K562 (cell line): ENCODE measurements around the gene B9D2. TPM values are rescaled to one million over a fixed set of nuclear protein-coding genes. Genes with fewer than 3 reads are reported as not detected.

Experiments used
- ATAC-seq: fragments of 200-7000 bp; cut with Tn5 transposase; 3 replicates; pipeline ENCODE4 v1.9.1; 2020; ENCODE audit warnings: moderate library complexity
- BruUV-seq: library from RNA; stranded (reverse); fragments of 400-500 nt; replicated peaks from 2 replicates; lab custom pipeline; 2021; lab: Mats Ljungman, UMichigan
- CTCF ChIA-PET: fragments of 300-600 bp; formaldehyde crosslinking; extraction: SDS; loops from one replicate; lab custom pipeline; 2021; ENCODE audit warnings: low intra/inter-chr PET ratio; lab: Yijun Ruan, JAX
- POLR2A ChIA-PET: fragments of 300-600, 350-650 bp; sonication (Branson Sonifier 250); formaldehyde crosslinking; extraction: SDS; loops from one replicate; lab custom pipeline; 2021; ENCODE audit warnings: antibody characterized with exemption, inconsistent platforms; lab: Yijun Ruan, JAX
- DNase-seq, 4 experiments: peaks; one replicate each; pipeline versions ENCODE4 v3.0.0 to v3.0.0-alpha.2; 2011 to 2018; ENCODE audit warnings: low spot score in 3 of 4, mixed read lengths in 3 of 4; ENCODE audit errors: extremely low read depth in 1 of 4
- FAIRE-seq: peaks from 2 replicates; lab custom pipeline; 2011; peaks lifted over from hg19 to GRCh38; lab: Jason Lieb, UNC
- H2AFZ ChIP-seq: 2 replicates; pipeline ENCODE4 v1.6.0; 2011; ENCODE audit warnings: low read depth, low read length, control low read depth, inconsistent platforms
- H3K27ac ChIP-seq: fragments of 200-600 bp; 3 replicates; pipeline ENCODE4 v1.8.0; 2011; ENCODE audit warnings: low read depth, mild to moderate bottlenecking, control low read depth, inconsistent platforms, low read length, moderate library complexity, mixed read lengths; ENCODE audit errors: extremely low read depth
- H3K27me3 ChIP-seq, 2 experiments: fragments of 300-600 bp in 1 of 2; 2 replicates in 1 of 2; 3 replicates in 1 of 2; pipeline versions ENCODE4 v1.6.0 to v1.8.0; 2011; ENCODE audit warnings: inconsistent platforms in 2 of 2, low read length in 2 of 2, mild to moderate bottlenecking in 1 of 2, mixed read lengths in 1 of 2, moderate library complexity in 1 of 2; ENCODE audit not compliant: control insufficient read depth in 2 of 2, insufficient read depth in 2 of 2
- H3K36me3 ChIP-seq: fragments of 300-600 bp; 3 replicates; pipeline ENCODE4 v1.8.0; 2011; ENCODE audit warnings: mild to moderate bottlenecking, low read length, inconsistent platforms; ENCODE audit not compliant: control insufficient read depth, insufficient read depth
- H3K4me1 ChIP-seq, 2 experiments: fragments of 200-600 bp in 1 of 2; replicated peaks in 1 of 2; 2 replicates in 1 of 2; 3 replicates in 1 of 2; pipeline versions ENCODE4 v1.5.1 to v1.8.0; 2011; ENCODE audit warnings: inconsistent platforms in 2 of 2, low read length in 2 of 2, mild to moderate bottlenecking in 1 of 2, mixed read lengths in 1 of 2, moderate library complexity in 1 of 2; ENCODE audit not compliant: control insufficient read depth in 2 of 2, insufficient read depth in 2 of 2
- H3K4me2 ChIP-seq: 2 replicates; pipeline ENCODE4 v1.6.1; 2011; ENCODE audit warnings: low read length, control low read depth, inconsistent platforms, mixed read lengths; ENCODE audit not compliant: insufficient read depth
- H3K4me3 ChIP-seq: fragments of 200-600 bp; sonication (generic), shearing (Covaris generic); 2 replicates; pipeline ENCODE4 v1.5.1; 2016; ENCODE audit warnings: control low read depth, inconsistent platforms
- H3K79me2 ChIP-seq: fragments of 200-600 bp; 3 replicates; pipeline ENCODE4 v1.8.0; 2011; ENCODE audit warnings: low read length, inconsistent platforms; ENCODE audit not compliant: control insufficient read depth, insufficient read depth
- H3K9ac ChIP-seq, 2 experiments: 2 replicates each; pipeline versions ENCODE4 v1.6.0 to v1.6.1; 2011; ENCODE audit warnings: low read depth in 2 of 2, low read length in 2 of 2, control low read depth in 1 of 2, inconsistent platforms in 1 of 2, mild to moderate bottlenecking in 1 of 2, mixed read lengths in 1 of 2; ENCODE audit not compliant: insufficient read depth in 1 of 2
- H3K9me1 ChIP-seq: one replicate; pipeline ENCODE4 v1.6.0; 2011; ENCODE audit warnings: inconsistent platforms, mild to moderate bottlenecking, low read length, moderate library complexity; ENCODE audit not compliant: control insufficient read depth, insufficient read depth
- H3K9me3 ChIP-seq: replicated peaks from 2 replicates; pipeline ENCODE4 v1.5.1; 2011; ENCODE audit warnings: low read depth, low read length, inconsistent platforms; ENCODE audit not compliant: control insufficient read depth, insufficient read depth
- H4K20me1 ChIP-seq: replicated peaks from 2 replicates; pipeline ENCODE4 v1.6.1; 2011; ENCODE audit warnings: low read length, inconsistent platforms, mixed read lengths; ENCODE audit not compliant: control insufficient read depth, insufficient read depth
- ARNT ChIP-seq, 2 experiments: fragments of 450-650 bp; IDR thresholded peaks; 2 replicates each; pipeline ENCODE4 v1.6.1; 2016; ENCODE audit warnings: mild to moderate bottlenecking in 1 of 2
- C11orf30 ChIP-seq: fragments of 450-650 bp; IDR thresholded peaks from 2 replicates; pipeline ENCODE4 v1.6.1; 2016; ENCODE audit warnings: low read depth, mild to moderate bottlenecking
- CBX5 ChIP-seq: IDR thresholded peaks from 2 replicates; pipeline ENCODE4 v1.6.1; 2014; ENCODE audit warnings: low read depth, borderline replicate concordance
- CREB3 ChIP-seq: fragments of 450-650 bp; conservative IDR thresholded peaks from 2 replicates; pipeline ENCODE4 v1.6.1; 2016; ENCODE audit warnings: missing genetic modification characterization, low read depth, mild to moderate bottlenecking, missing compliant biosample characterization, moderate library complexity
- CXXC5 ChIP-seq: fragments of 250-450 bp; sonication (Bioruptor Pico); IDR thresholded peaks from 2 replicates; pipeline ENCODE4 v1.8.0; 2022; ENCODE audit warnings: inconsistent platforms, mild to moderate bottlenecking, moderate library complexity
- EP300 ChIP-seq: IDR thresholded peaks from 2 replicates; pipeline ENCODE4 v1.6.1; 2012; ENCODE audit warnings: low read length, improper control_type of control experiment
- EP400 ChIP-seq: fragments of 450-650 bp; IDR thresholded peaks from 2 replicates; pipeline ENCODE4 v1.6.1; 2017; ENCODE audit warnings: antibody characterized with exemption, mild to moderate bottlenecking, moderate library complexity
- KAT2B ChIP-seq: IDR thresholded peaks from one replicate; pipeline ENCODE4 v1.6.1; 2012; ENCODE audit warnings: low read depth, mild to moderate bottlenecking, control low read depth, inconsistent platforms, low read length, moderate library complexity
- MEF2D ChIP-seq: conservative IDR thresholded peaks from 2 replicates; pipeline ENCODE4 v1.6.1; 2016; ENCODE audit warnings: low read depth, missing genetic modification characterization, missing compliant biosample characterization
- TAL1 ChIP-seq: fragments of 450-650 bp; IDR thresholded peaks from 2 replicates; pipeline ENCODE4 v1.6.1; 2016; ENCODE audit warnings: mild to moderate bottlenecking
- ZEB2 ChIP-seq: fragments of 450-650 bp; IDR thresholded peaks from 2 replicates; pipeline ENCODE4 v1.6.1; 2016
- ZKSCAN1 ChIP-seq: fragments of 150-350 bp; IDR thresholded peaks from 2 replicates; pipeline ENCODE4 v1.6.1; 2016; ENCODE audit warnings: low read depth, low read length
- ZNF316 ChIP-seq: fragments of 450-650 bp; IDR thresholded peaks from 2 replicates; pipeline ENCODE4 v1.6.1; 2016
- ZNF639 ChIP-seq, 2 experiments: fragments of 200-800 bp in 1 of 2; sonication (Bioruptor generic) in 1 of 2; sonication (generic) in 1 of 2; formaldehyde crosslinking in 1 of 2; IDR thresholded peaks in 1 of 2; conservative IDR thresholded peaks in 1 of 2; 2 replicates each; pipeline versions ENCODE4 v1.5.0 to v1.6.1; 2016 to 2020; ENCODE audit warnings: missing compliant biosample characterization in 1 of 2, missing genetic modification characterization in 1 of 2, missing genetic modification reagents in 1 of 2
- WGBS: fragments of 100-300 bp; shearing (Covaris generic); methylation state at CpG from one replicate; pipeline ENCODE4 v1.1.6; 2016; ENCODE audit warnings: low coverage, mixed read lengths; ENCODE audit not compliant: insufficient coverage; ENCODE audit errors: missing lambda C conversion rate; 5-methylcytosine and 5-hydroxymethylcytosine counted together
- in situ Hi-C: fragments of 300-500 bp; cut with MboI; formaldehyde crosslinking; loops from 4 replicates; pipeline ENCODE4 v1.15.0; 2018; ENCODE audit warnings: inconsistent platforms, mixed read lengths
- intact Hi-C: fragments of 100-400 bp; cut with micrococcal nuclease; formaldehyde crosslinking; loops from 2 replicates; pipeline ENCODE4 v1.14.2; 2022
- polyA plus RNA-seq, 8 experiments: library from polyadenylated mRNA; depleted of rRNA in 4 of 8; stranded (reverse) in 5 of 8; unstranded in 3 of 8; fragments of >200 nt; fragmentation: Nextera tagmentation in 2 of 8; fragmentation: Illumina TruSeq in 1 of 8; extraction: Ambion mirVana in 2 of 8; extraction: Trizol in 1 of 8; gene quantifications; 2 replicates each; pipeline versions ENCODE4 v1.2.1 to v1.2.3, GENCODE V29; 2011 to 2014; ENCODE audit warnings: inconsistent platforms in 1 of 8, missing spikeins in 1 of 8
- total RNA-seq, 7 experiments: library from RNA; depleted of rRNA in 6 of 7; stranded (reverse); fragments of >200 nt in 6 of 7; fragmentation: Illumina TruSeq in 2 of 7; extraction: Trizol in 2 of 7; gene quantifications; 2 replicates each; pipeline versions ENCODE4 v1.2.1 to v1.2.3, GENCODE V29; 2011 to 2021; ENCODE audit warnings: low replicate concordance in 1 of 7

Gene B9D2
- total and polyA plus RNA-seq, 9 of the 15 experiments (the other 6 are each of a cell fraction or from before 2014, with no cell fraction given): 0.83 to 6.9 (median 2.8) TPM

DNA sequence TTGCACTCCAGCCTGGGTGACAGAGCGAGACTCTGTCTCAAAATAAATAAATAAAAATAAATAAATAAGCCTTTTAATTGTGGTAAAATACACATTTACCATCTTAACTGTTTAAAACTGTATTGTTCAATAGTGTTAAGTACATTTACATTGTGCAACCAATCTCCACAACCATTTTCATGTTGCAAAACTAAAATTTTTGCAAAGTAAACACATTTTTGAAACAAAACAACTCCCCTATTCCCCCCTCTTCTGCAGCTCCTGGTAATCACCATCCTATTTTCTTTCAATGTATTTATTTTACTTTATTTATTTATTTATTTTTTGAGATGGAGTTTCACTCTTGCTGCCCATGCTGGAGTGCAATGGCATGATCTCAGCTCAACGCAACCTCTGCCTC lies 5.8 kb upstream of the B9D2 start:
- in situ Hi-C loops: no loop called here
- WGBS: 95% methylated on average over 2 of the region's 2 CpGs

DNA sequence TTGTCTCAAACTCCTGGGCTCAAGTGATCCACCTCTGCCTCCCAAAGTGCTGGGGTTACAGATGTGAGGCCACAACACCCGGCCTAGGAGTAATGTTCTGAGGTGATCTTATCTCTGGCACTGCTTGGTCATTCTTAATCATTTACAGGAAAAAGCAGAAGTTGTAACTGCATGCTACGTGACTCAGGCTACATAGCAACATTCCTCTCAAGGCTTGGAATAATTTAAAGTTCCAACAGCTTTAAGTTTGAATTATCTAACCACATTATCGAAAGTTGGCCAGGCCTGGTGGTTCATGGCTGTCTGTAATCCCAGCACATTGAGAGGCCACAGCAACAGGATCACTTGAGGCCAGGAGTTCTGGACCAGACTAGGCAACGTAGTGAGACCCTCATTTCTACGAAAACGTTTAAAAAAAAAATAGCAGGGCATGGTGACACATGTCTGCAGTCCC lies 3.9 kb upstream of the B9D2 start:
- Histone ChIP-seq H3K27me3 (no peaks in the 10 kb centered on the region), H3K79me2 (peaks cover 47% of the 10 kb centered on the region), H3K4me2 (peak overlapping the region; percentile 53), H3K4me1 (peaks cover 27 to 50% of the 10 kb centered on the region in 2 experiments), H3K27ac (peak overlapping the region; percentile 92), H4K20me1 (no peaks in the 10 kb centered on the region), H3K4me3 (no peak overlapping the region), H3K9ac (peak overlapping the region; percentile 69 to 71; a peak in 3 of 4 replicates), H2AFZ (peak overlapping the region; percentile 27), H3K9me1 (no peaks in the 10 kb centered on the region), H3K36me3 (no peaks in the 10 kb centered on the region; the same call in 2 of the 3 replicates), H3K9me3 (no peaks in the 10 kb centered on the region)
- no TSS peak for BruUV-seq
- peak; percentile 61 for ATAC-seq
- DNase-seq: peak; percentile 45 to 85 (median 61)
- ChIA-PET CTCF (no interaction called here), POLR2A (interaction anchor here (0.6 to 1.3 kb wide), 4 partner anchors 13 to 434 kb away, joined by 3 to 4 read pairs (median 3); no protein-coding TSS in a partner anchor)
- peak; percentile 89 for FAIRE-seq
- 2% methylated on average over 6 of the region's 6 CpGs for WGBS
- in situ Hi-C loops (no loop called here), intact Hi-C loops (loop anchor here (2.0 to 10.0 kb wide), 2 partner anchors 29 to 67 kb away; partner anchors contain the start of genes BCKDHA, DMAC2 and EXOSC5)
- TF ChIP-seq ZKSCAN1 (peak; percentile 12; the same call in 1 of the 2 replicates), ZNF639 (CRISPR knock-in tag; conservative IDR thresholded peaks at IDR 0.05 in 1 of 2, IDR thresholded peaks at IDR 0.05 in 1 of 2) (peak in 1 of 2 experiments; percentile 78; a peak in 2 of 4 replicates), KAT2B (no peak), TAL1 (0 out of 2 replicates have a peak, but pooled peaks have one; percentile 21), EP300 (peak; percentile 84), ZEB2 (0 out of 2 replicates have a peak, but pooled peaks have one; percentile 22), C11orf30 (peak; percentile 81), ARNT (IDR thresholded peaks at IDR 0.05) (peak; percentile 31 to 85; a peak in 3 of 4 replicates), CREB3 (tag) (peak; percentile 51), MEF2D (tag) (0 out of 2 replicates have a peak, but pooled peaks have one; percentile 18), CXXC5 (0 out of 2 replicates have a peak, but pooled peaks have one; percentile 34), EP400 (peak; percentile 72)

More for the DNA sequence above, 5.8 kb upstream of the B9D2 start:
- DNase-seq: no peak
- Histone ChIP-seq H3K4me3 (no peak overlapping the region), H3K4me1 (peaks cover 23 to 46% of the 10 kb centered on the region in 2 experiments), H3K9me3 (no peaks in the 10 kb centered on the region), H3K36me3 (no peaks in the 10 kb centered on the region; the same call in 2 of the 3 replicates), H2AFZ (no peak overlapping the region), H3K9me1 (no peaks in the 10 kb centered on the region), H3K4me2 (no peak overlapping the region), H3K27me3 (no peaks in the 10 kb centered on the region), H4K20me1 (no peaks in the 10 kb centered on the region), H3K9ac (no peak overlapping the region)
- no TSS peak for BruUV-seq
- POLR2A ChIA-PET: no interaction called here
- CTCF ChIA-PET: no interaction called here
- TF ChIP-seq C11orf30 (peak; percentile 59), ZNF316 (peak; percentile 63), CBX5 (no peak)
- TF ChIP-seq, all 486 proteins: peak for 2
- FAIRE-seq: no peak
- intact Hi-C loops: loop anchor here (10.0 kb wide), 1 partner anchor 65 kb away; the partner anchor contains the start of gene DMAC2
- ATAC-seq: no peak
- Histone ChIP-seq H3K79me2 (peaks cover 39% of the 10 kb centered on the region), H3K27ac (no peak overlapping the region)
